HL-60/S4 (cell line): ENCODE measurements around the gene RNU6-8.

Experiments
- in situ Hi-C: fragments of 300-500 bp; cut with MboI; formaldehyde crosslinking; loops from 2 replicates; pipeline ENCODE4 v1.14.3; 2022; ENCODE audit warnings: low sequenced_read_pairs

Gene RNU6-8

DNA sequence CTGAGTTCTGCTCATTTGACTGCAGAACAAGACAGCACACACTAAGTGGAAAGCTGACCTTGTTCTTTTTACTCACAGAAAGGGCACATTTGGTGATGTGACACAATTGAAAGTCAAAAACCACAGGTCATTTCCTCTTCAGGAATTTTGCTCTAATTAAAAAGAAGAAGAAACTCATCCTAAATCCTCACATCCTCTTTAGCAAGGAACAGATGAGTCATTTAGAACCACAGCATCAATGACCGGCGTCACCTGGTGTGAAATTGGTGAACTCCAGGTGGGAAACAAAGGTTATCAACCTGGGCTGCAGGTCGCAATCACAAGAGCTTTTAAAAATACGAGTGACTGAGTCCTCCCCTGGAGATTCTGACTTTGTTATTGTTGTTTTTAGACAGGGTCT is 2.9 kb upstream of the RNU6-8 start:
- in situ Hi-C loops = no loop called here

DNA sequence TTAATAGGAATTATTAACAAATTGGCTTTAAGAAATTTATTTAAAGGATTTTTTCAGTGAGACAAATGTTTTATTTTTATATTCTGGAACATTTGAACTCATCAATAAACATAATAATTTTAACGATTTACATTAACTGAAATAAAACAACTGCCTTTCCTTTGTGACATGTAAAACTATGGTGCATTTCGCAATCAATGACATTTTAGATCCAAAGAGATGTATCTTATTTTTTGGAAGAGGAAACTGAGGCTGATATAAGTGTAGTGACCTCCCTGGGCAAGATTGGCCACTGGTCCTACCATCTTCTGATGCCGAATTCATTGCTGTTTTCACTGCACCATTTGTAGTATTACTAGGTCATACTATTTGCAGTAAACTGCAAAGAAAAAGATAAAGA is 2.5 kb upstream of the RNU6-8 start:
- in situ Hi-C loops = no loop called here

DNA sequence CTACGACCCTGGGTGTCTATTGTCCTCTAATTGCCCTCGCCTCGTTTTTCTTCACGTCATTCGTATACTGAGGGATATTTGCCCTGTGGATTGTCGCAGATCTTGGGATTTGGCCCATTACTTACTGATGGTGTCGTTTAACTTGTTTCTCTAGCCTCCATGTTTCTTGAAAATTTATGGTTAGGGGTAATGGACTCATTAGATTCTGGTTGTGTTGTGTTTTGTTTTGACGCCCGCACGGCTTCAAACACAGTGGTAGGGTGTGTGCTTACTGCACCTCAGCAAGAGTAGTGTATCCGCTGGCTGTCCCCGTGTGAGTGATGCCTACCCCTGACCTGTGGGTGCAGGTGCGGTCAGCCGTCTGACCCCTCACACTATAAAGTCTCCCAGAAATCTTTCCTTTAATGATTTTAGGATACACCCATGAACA is 874 bp upstream of the RNU6-8 start:
- in situ Hi-C loops = no loop called here

DNA sequence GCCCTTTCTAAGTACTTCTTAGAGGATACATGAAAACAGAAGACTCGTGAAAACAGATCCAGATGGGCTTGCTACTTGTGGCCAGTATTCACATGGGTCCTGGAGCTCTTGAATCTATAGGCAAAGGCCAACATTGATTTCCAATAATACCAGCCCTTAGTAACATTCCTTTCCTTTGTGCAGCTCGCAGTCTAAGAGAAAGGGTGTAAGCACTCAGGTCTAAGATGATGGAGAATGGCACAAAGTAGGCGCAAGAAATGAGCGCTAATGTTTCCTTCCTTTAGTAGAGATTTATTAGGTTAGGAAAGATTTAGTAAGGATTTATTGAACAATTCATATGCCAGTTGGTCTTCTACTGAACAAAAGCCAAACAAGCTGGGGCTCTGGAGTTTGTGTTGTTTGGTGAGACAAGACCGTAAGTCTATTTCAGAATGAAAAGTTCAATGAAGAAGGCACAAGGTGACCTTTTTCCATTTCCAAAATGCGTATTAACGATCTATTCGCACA is 525 bp downstream of the RNU6-8 start:
- in situ Hi-C loops = no loop called here

DNA sequence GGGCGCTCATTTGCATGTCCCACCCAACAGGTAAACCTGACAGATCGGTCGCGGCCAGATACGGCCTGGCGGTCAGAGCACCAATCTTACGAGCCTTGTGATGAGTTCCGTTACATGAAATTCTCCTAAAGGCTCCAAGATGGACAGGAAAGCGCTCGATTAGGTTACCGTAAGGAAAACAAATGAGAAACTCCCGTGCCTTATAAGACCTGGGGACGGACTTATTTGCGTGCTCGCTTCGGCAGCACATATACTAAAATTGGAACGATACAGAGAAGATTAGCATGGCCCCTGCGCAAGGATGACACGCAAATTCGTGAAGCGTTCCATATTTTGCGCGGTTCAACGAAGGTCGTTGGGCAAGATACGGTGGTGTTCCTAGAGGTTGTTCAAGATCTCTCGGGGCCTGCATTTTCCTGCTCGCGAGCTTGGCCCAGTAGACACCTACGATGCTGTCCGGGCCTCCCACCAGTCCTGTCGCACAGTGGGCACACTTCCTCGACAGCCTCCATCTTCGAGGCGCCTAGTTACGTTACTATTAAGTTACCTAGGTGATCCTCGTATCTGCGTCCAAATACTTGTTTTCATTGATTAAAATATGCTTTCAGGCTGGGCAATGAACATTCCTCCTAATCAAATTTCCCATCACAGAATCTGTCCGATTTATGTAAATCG is 1.1 kb downstream of the RNU6-8 start, which contains the start of gene RNU6-7:
Gene RNU6-7, plus strand, starts transcription at position 230 of the 675 bp plus-strand sequence.
- in situ Hi-C loops = no loop called here

DNA sequence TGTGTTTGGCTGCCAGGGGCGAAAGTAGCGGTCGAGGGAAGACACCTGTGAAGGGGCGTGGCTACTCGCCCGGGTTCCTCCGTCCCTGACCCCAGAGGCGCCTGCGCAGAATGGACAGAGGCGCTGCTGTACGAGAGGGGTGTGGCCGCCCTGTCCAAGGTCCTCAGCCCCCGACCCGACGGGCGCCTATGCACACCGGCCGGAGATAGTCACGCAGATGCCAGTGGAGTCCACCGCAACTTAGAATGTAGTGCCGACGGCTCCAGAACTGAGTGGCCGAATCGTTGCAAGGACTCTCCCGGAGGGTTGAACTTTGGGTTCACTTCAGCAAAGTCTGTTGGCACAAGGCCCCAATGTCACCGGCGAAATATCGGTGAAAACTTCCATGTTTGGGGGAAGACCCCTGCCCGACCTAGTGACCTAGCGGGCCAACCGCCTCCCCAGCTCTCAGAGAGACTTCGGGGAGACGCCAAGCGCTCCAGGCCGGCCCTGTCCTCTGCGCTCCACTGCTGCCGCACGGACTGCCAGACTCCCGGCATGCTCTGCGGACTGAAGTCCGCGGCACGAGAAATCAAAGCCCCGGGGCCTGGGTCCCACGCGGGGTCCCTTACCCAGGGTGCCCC is 1.8 kb downstream of the RNU6-8 start:
- in situ Hi-C loops = no loop called here

DNA sequence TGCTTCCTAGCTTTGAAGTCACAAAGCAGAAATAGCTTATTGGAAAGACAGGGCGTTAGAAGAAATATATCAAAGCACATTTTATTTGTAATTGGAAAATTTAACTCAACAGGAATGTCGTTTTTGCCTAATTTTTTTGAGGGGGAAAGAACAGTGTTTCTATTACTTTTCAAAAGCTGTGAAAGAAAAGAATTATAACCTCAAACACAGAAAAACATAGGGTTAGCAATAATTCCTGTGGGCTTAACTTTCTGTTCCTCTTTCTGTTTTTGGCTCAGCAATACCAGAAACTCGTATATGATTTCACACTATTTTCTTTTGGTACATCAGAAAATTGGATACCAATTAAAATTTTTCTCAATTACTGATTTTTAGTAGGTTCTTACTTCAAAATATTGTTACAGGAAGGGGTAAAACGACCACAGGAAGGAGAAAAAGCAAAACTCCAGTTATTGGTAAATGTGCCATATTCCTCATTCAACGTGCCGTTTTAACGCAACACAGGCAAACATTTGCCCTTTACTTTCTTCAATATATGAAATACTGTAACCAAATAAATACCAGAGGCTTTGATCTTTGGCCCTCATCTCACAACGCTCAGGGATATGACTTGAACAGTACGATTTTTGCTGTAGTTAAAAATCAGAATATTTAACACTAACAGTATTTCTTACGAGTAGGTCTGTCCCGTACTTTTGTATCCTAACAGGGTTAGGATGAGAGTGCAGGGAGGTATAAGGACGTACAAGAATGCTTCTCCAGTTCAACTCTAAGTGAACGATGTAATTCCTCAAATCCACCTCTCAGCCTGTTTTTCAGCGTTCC is 2.5 kb downstream of the RNU6-8 start:
- in situ Hi-C loops = no loop called here

DNA sequence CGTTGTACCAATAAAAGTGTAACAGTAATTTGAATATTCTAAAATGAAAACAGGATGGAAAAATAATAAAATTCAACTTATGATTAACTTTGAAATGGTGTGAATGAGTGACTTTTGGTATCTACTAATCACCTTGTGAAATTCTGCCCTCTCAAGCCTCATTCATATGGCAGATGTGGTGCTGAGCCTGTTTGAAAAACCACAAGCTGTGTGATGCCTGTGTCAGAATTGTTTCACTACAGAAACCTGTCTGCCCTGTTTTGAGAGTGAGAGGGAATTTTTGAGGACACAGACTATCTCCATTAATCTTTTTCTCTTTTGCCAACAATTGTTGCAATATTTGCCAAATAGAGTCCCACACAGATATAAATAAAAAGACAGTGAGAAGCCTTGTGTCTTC is 5.2 kb downstream of the RNU6-8 start:
- in situ Hi-C loops = no loop called here

DNA sequence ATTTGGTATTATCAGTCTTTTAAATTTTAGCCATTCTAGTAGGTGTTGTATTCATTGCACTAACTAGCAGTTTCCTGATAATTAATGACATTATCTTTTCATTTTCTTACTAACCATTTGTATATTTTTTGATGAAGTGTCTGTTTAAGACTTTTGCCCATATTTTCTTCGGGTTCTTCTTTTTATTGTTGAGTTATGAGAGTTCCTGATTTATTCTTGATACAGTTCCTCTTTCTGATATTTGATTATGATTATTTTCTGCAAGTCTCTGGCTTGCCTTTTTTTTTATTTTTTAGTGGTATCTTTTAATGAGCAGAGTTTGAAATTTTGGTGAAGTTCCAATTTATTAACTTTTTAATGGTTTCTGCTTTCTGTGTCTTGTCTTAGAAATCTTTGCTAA is 7.4 kb downstream of the RNU6-8 start:
- in situ Hi-C loops = no loop called here

DNA sequence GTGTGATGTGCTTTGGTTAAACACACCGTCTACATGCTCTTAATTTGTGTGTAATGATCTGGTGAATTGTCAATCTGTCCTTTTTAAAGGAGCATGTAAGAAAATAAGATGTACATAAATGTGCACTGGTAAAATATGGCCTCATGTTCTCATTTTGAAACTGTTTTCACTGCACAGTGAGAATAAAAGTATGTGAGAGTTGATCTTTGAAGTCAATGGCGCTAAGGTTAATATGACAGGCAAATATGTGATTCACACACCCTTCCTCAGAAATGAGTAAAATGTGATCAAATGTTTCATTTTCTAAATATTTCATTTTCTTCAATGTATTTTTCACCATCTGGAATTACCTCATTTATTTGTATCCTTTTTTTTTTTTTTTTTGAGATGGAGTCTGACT is 9.5 kb downstream of the RNU6-8 start:
- in situ Hi-C loops = no loop called here

DNA sequence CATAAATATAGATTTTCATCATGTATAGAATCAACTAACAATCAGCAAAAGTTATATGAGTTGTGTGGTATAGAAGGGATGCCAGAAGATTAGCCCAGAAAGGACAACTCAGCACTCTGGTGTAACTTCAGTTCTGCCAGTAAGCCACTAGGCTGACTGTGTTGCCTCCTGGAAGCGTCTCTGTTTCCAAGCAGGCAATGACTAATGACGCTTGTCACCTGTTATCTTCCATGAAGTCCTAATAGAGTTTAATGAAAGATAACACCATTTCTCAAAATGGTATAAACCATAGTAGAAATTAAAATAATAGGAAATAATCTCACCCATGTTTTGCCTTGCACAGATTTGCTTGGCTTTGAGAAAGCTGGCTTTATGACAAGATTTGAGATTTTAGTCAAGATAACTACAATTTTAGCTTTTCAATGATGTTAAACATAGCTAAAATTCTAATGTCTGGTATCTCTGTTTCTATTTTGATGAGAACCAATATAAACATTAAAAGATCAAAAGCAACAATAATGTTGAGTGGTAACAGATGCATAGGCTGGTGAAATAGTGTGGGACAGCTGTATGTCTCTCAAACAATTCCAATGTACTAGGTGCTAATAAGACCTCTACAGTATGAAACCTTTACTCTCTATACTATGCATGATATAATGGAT is 10.2 kb downstream of the RNU6-8 start:
- in situ Hi-C loops = no loop called here

DNA sequence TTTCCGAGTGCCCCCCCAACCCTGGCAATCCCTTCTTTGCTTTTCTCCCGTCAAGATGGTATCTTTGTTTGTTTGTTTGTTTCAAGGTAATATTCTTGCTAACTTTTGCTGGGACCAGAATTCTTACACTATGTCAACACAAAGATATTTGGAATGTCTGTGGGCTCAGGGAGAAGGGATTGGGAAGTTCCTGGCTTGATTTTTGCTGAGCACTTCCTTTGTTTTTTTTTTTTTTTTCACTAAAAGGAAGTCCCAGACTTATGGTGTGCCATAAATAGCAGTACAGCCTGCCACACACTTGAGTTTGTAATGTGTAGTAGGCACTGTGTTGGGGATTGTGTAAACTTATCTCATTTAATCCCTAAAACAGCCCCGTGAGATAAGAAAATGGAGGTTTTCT is 12.4 kb downstream of the RNU6-8 start:
- in situ Hi-C loops = no loop called here

DNA sequence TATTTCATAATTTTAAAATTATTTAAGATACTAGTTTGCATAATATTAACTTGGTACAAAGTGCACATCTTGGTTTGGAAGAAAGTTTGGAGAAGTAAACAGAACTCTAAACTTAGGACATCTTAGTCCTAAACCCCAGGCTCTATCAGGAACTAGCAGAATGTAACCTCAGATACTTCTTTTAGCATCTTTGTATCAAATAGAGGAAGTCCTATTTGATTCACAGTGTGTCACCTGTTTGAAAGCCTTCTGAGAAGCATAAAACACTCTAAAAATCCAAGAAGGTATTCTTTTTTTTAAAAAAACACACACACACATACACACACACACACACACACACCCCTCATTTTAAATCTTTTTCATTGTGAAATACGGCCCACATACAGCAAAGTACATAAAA is 13.3 kb downstream of the RNU6-8 start:
- in situ Hi-C loops = no loop called here

DNA sequence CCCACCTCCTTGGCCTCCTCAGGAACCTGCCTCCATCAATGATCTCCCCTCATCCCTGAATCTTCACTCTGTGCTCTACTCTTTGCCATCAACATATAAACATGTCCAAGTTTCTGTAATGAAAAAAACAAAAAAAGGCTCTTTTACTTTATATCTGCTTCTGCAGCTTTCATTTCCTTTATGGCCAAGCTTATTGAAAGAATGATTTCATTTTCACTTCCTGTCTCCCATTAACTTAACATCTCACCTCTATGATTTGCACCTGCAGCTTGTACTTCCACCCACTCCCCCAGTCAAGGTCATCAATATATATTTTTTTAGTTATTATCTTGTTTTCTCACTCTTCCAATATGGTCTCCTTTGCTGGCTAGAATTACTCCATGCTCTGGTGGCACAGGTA is 16.8 kb downstream of the RNU6-8 start:
- in situ Hi-C loops = no loop called here

DNA sequence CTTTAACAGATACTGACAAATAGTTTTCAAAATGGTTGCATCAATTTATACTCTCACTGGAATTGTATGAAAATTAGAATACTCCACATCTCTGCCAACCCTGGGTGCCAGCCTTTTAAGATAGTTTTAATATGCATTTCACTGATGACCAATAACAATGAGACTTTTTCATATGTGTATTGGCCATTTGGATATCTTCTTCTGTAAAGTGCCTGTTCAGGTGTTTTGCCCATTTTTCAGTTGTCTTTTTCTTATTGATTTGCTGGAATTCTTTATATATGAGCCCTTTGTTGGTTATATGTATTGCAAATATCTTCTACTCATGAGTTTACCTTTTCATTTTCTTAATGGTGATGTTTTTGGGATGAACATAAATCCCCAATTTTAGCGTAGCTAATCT is 18.0 kb downstream of the RNU6-8 start:
- in situ Hi-C loops = no loop called here

DNA sequence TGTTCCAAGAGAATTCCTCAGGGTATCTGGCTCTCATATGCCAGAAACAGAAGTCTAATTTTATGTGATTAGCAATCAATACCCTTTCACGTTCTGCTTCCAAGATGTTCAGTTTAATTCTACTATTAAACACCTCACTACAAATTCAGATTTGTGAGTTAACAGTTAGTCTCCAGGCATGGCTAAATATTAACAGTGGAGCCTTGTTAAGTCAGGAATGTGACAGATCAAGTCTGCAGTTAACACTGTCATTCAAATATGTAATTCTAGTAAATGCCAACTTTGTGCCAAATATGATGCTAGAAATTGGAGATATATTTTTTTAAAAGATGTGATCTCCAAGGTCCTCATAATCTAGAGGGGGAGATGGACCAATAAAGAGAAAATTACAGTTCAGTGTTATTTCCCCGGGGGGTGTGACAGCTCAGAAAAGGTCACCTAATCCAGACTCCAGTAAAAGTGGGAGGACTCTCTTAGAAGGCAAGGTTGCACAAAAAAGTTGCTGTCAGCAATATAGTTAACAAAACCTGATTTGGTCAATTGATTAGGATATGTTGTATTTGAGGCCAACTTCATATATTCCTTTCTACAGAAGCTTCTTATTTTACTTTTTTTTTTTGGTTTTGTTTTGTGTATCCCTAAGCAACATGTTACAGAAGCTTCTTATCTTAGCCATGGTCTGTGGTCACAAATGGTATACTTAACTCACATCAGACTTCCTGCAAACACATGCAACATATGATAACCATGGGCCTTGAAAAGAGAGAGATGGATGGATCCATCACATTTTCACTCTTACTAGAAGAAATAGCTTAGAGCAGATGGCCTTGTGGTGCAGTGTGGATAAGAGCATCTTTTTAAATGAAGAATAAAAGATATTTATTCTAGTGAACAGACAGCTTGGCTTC is 19.7 kb downstream of the RNU6-8 start:
- in situ Hi-C loops = no loop called here

DNA sequence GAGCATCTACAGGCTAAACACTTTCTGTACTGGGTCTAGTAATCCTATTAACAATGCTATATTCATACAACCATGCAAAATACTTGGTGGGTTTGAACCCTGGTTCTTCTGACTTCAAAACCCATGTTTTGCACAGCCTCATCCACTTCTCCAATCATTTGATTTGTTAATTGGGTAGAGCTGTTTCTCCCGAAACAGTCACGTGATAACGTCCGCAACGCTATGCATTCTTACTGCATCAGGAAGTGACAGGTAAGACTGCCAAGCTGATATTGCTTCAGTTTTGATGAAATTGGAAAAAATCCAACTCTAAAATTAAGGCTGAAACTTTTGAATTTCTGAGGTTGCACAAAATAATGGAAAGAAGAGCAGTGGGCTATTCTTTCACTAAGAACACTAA is 31.6 kb downstream of the RNU6-8 start:
- in situ Hi-C loops = no loop called here

DNA sequence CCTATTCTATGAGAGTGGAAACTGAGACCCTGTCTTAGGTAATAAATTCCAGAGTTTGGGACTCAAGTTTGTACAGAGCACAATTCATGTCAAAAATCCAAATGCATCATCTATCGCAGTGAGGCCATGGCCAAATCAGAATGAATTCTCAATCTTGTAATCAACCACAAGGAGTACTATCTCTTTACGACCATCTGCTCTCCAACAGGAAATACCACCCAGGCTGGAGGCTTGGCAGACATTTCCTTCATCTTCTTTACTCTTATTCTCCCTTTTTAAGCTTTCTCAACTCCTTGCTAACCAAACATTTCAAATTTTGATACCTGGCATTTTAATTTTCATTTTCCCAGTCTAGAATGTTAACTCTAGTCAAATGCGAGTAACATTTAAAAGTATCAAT is 33.9 kb downstream of the RNU6-8 start:
- in situ Hi-C loops = no loop called here

DNA sequence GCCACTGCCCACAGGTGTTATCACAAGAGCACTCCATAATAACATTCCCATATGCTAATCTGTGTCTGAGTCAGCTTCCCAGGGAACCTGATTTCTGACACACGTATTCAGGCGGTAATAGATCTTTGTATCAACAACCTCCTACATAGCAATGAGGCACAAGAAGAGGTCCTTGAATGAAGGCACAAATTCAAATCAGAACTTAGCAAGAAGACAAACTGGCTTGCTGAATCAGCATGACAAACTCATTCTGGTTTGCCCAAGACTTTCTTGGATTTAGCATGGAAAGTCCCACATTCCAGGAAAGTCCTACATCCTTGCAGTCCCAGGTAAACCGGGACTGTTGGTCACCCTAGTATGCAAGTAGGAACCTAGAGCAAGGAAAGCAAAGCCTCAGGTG is 35.2 kb downstream of the RNU6-8 start:
- in situ Hi-C loops = no loop called here

DNA sequence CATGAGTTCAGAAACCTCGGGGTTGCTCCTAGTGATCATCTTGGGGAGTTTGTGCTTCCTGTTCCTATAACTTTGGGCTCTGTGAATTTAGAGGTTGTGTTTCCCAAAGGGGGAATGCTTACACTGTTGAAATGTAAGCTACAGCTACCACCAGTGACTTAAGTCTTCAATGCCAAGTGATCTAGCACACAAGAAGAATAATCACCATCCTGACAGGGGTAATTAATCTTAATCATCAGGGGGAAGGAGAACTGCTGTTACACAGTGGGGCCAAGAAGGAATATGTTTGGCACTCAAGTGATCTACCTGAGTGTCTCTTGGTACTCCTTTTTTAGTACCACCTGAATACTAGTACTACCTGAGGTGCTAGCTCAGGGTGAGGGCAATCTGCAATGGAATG is 36.1 kb downstream of the RNU6-8 start:
- in situ Hi-C loops = no loop called here
